HG02938 (cell line): ENCODE data around the gene PCDHGB4.
"Not testable (repeated sequence)": the region's sequence is repeated elsewhere in the genome, so short reads cannot be mapped to it uniquely, and the experiment has no call there.

ENCODE experiments used
- ATAC-seq: cut with Tn5 transposase; IDR thresholded peaks from one replicate; pipeline ENCODE4 v1.9.1; 2021; ENCODE audit warnings: mild to moderate bottlenecking, moderate library complexity; ENCODE audit not compliant: unreplicated experiment

PCDHGB4 gene

GRCh38 chr5:141366016-141366896, 21.2 kb upstream of the PCDHGB4 start:
- no peak for ATAC-seq

GRCh38 chr5:141369994-141370848, 17.3 kb upstream of the PCDHGB4 start, which contains the start of gene PCDHGB3:
Gene PCDHGB3 (plus strand): TSS chr5:141370242. CDS start chr5:141370395, 153 bp downstream.
- peak; percentile 64 for ATAC-seq

GRCh38 chr5:141371572-141372475, 15.7 kb upstream of the PCDHGB4 start:
- no peak for ATAC-seq

GRCh38 chr5:141373673-141374317, 13.7 kb upstream of the PCDHGB4 start, which contains the start of gene PCDHGA6:
Gene PCDHGA6 (plus strand): TSS chr5:141373891. CDS start chr5:141374084, 193 bp downstream.
- no peak for ATAC-seq

GRCh38 chr5:141374627-141375026, 12.9 kb upstream of the PCDHGB4 start:
- no peak for ATAC-seq

GRCh38 chr5:141375444-141376155, 11.9 kb upstream of the PCDHGB4 start:
- ATAC-seq: not testable (repeated sequence)

- ATAC-seq: no peak
Measured at GRCh38 chr5:141382469-141383294, 4.8 kb upstream of the PCDHGB4 start, which contains the start of gene PCDHGA7. Gene PCDHGA7 (plus strand): TSS chr5:141382742. CDS start chr5:141382900, 158 bp downstream.

GRCh38 chr5:141383345-141383744, 4.2 kb upstream of the PCDHGB4 start:
- ATAC-seq: no peak

GRCh38 chr5:141384471-141385267, 2.8 kb upstream of the PCDHGB4 start:
- ATAC-seq: no peak

GRCh38 chr5:141388661-141389060, 1.2 kb downstream of the PCDHGB4 start:
- no peak for ATAC-seq

GRCh38 chr5:141389153-141390042, 1.9 kb downstream of the PCDHGB4 start:
- ATAC-seq: no peak

- ATAC-seq: no peak
Measured at GRCh38 chr5:141392429-141393198, 5.1 kb downstream of the PCDHGB4 start, which contains the start of gene PCDHGA8. Gene PCDHGA8 (plus strand): TSS chr5:141392633. CDS start chr5:141392814, 181 bp downstream.

GRCh38 chr5:141393267-141393666, 5.8 kb downstream of the PCDHGB4 start:
- no peak for ATAC-seq

- not testable (repeated sequence) for ATAC-seq
Measured at GRCh38 chr5:141394401-141395187, 7.1 kb downstream of the PCDHGB4 start.
